ENCODE results near the gene ANGPT4.
"Not testable (repeated sequence)": the region's sequence is repeated elsewhere in the genome, so short reads cannot be mapped to it uniquely, and the experiment has no call there.

Gene ANGPT4

GRCh38 chr20:905396-905961, 10.7 kb downstream of the ANGPT4 start:
- DNase-seq = no peak

DNA sequence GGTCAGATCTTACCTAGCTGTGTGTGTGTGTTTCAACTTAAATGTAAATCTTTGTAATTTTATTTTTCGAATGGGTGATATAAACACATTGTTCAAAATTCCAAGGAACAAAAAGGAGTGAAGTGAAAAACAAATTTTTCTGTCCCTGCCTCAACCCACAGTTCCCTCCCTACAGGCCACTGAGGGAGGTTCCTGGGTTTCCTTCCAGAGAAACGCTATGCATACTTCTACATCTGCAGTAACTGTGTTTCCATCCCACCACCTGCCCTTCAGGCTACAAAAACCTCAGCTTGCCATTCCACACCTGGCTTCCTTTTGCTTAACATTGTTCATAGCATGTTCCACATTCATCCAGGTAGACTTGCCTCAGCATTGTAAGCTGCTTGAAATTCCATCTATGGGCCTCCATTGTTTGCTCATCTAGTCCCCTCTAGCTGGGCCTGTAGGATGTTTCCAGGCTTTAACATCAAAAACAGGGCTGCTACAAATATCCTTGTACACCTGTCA, 12.0 kb downstream of the ANGPT4 start:
- no peak for DNase-seq

GRCh38 chr20:897436-897835, 18.7 kb downstream of the ANGPT4 start:
- not testable (repeated sequence) for DNase-seq

- DNase-seq = no peak
Observed at GRCh38 chr20:896501-897025, 19.6 kb downstream of the ANGPT4 start.

- DNase-seq = not testable (repeated sequence)
Observed at GRCh38 chr20:892371-892770, 23.8 kb downstream of the ANGPT4 start.

GRCh38 chr20:891706-892080, 24.4 kb downstream of the ANGPT4 start:
- no peak for DNase-seq

DNA sequence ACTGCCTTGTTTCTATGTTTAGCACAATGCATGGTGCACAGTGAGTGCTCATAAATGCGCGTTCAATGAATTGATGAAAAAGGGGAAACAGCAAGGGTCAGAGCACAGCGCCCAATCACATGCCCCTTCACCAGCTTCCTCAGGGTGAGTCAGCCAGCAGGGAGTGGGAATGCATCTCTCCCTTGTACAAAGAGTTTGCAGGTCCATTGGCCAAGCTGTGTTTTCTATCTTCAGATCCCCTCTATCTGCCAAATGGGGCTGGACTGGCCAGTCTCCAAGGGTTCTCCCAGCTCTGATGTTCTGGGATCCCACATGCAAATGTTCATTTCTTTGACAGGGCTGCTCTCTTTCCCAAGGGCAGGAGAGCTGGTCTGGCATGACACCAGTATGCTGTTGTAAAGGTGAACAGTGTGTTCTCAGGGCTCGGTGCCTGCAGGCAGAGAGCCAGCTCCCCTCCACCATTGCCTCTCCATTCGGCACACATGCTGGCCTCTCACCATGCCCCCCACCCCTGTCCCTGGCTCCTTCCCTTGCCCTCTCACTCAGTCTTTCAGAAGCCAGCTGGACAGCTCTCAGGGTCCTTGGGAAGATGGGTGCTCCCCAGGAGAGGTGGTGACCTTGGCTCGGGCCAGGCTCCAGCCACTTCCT, 25.0 kb downstream of the ANGPT4 start:
- DNase-seq = no peak

DNA sequence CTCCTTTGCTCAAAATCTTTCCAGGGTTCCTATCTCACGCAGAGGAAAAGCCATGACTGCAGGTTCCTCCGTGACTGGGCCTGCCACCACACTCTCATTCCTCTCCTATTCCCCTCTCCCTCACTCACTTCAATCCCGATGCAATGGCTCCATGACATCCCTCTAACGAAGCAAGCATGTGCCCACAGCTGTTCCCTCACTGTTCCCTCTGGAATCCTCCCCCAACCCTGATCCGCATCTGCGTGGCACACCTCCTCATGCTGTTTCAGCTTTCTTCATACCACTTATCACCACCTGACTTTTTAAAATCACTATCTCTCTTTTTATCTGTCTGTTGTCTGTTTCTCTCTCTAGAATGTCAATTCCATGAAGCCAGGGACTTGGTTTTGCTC, 25.5 kb downstream of the ANGPT4 start:
- DNase-seq = no peak

DNA sequence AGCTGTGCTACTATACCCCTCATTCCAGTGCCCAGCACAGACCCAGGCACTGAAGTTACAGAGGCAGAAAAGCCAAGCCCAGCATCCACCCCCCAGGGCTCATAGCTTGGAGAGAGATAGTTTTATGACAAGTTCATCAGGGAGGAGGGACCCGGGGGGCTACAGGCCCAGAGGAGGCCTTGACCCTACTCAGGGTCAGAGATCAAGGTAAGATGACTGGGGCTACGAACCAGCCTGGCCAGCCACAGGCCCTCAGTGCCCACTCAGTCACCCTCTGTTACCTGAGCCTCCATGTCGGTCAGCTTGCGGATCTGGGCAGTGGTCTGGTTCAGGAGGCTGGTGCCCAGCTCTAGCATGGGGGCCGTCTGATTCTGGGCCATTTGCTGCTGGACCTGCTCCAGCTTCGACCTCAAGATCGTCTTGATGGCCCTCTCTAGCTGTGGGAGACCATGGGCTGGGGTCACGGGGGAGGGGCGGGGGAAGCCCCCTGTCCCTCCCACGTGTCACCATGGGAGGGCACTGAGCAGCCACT, 26.1 kb downstream of the ANGPT4 start:
- DNase-seq = no peak

- DNase-seq = no peak
Observed at GRCh38 chr20:889106-889505, 27.0 kb downstream of the ANGPT4 start.

GRCh38 chr20:888057-888456, 28.1 kb downstream of the ANGPT4 start:
- DNase-seq = no peak

DNA sequence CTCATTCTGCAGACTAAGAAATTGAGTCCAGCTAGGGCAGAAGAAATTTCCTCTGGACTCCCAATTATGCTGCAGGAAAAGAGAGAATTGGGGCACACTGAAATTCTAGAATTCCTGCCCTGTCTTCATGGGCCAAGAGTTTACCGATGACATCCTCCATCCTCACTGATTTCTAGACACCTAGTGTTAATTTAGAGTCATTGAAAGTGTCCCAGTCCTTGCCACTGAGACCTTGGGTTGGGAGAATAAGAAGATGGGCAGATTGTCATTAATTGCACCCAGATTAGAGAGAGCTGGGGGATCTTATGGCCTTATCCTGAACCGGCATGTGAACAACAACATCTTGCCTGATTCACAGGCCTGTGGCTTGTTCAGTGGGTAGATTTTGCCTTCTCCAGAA, 29.0 kb downstream of the ANGPT4 start:
- DNase-seq = no peak

DNA sequence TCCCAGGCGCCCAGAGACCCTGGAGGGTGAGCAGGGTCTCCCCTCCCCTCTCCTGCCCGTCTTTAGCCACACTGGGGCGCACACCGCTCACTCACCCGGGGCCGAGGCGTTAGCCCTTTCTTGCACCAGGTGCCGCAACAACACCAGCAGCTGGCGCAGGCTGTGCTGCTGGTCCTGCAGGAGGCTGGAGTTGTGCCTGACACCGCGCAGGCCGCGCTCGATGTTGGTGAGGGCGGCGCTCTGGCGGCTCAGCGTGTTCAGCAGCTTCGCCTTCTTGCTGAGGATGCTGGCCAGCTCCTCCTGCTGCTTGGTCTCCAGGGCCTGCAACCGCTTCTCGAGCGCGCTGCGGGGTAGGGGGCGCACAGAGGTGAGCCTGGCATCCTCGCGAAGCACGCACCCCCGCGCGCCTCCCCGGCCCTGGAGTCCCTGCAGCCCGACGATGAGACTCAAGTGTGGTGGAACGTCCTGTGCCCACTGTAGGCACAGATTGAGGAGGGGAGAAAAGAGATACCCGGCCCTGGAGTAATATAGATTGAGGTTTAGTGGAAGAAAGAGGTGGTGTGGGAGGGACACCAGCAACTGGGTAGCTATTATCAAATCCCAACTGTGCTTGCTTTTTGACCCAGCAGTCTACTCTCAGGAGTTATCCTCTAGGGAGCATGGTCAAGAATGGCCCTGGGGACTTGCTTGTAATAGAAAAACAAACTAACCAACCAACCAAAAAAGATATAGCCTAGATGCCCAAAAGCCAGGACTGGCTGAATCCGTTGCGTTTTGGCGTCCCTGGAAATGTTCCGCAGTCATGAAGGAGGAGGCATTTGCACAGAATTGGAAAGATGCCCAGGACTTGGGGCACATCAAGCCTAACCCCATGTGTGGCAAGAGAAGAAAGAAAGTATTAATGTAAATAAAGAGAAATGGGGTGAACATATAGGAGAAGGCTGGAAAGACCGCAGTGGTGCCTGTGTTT, 30.9 kb downstream of the ANGPT4 start:
- DNase-seq = no peak

- DNase-seq = no peak
Observed at GRCh38 chr20:881783-882144, 34.4 kb downstream of the ANGPT4 start.

- DNase-seq = peak; percentile 9
Observed at GRCh38 chr20:881051-881782, 34.9 kb downstream of the ANGPT4 start.

- no peak for DNase-seq
Observed at GRCh38 chr20:879626-880025, 36.5 kb downstream of the ANGPT4 start.

DNA sequence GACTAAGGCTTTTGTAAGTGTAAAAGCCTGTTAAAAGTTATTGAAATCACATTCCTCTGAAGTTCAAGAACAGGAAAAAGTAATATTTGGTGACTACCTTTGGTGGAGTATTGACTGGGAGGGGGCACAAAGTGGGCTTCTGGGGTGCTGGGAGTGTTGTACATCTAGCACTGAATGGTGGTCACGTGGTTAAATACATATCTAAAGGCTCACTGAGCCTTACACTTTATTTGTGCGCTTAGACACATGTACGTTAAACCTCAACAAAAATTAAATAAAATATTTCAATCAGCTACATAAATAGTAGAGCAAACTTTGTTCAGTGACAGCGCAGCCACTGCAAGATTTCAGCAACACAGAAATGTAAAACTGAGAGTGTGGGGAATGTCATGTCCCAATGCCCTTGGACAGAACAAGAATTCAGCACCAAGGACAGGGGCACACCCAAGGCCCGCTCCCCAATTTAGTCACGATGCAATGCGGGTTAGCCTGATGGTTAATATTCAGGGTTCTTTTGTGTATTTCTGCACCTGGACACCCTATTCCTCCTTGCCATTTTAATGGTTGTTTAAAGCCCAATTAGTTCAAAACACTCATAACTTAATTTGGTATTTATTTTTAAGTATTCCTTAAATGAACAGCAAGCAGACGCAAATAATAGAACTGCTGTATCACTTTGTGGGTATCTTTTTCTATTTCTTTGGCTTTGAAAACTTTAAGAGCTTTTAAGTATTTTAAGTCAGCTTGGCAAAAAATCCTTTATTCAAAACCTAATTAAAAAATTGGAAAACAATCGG, 37.4 kb downstream of the ANGPT4 start:
- peak; percentile 11 for DNase-seq

GRCh38 chr20:877814-878213, 38.3 kb downstream of the ANGPT4 start:
- no peak for DNase-seq

DNA sequence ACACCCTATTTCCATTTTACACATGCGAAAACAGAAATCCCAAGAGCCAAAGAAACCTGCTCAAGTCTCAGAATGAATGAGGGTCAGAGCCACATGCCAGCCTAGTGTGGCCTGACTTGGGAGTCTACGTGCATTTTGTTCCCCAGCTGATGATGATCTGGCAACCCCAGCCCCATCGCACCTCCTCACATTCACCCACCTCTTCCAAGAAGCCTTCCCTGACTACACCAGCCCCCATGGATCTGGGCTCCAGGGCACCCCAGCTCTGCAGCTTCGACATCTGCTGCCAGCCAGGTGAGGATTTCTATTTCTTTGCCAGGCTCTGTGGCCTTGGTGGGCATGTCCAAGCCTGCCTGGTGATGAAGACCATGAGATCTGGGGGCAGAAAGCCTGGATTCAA, 41.0 kb downstream of the ANGPT4 start:
- DNase-seq = no peak

GRCh38 chr20:873875-874607, 42.1 kb downstream of the ANGPT4 start:
- DNase-seq = no peak

Data from CD4-positive, alpha-beta T cell treated with Interleukin-12 subunit alpha and Interleukin-12 subunit beta, for 1 hour (primary cell).